H9 (cell line): ENCODE results near the gene C5orf15. TPM values are rescaled to one million over a fixed set of nuclear protein-coding genes. Genes with fewer than 3 reads are reported as not detected.

Source experiments
- DNase-seq: peaks from one replicate; pipeline ENCODE4 v3.0.0-alpha.2; 2017
- H2AFZ ChIP-seq: one replicate; pipeline ENCODE4 v1.6.1; 2013; ENCODE audit warnings: mild to moderate bottlenecking, low read length, control low read depth, moderate library complexity
- H2AK5ac ChIP-seq: 2 replicates; pipeline ENCODE4 v1.6.1; 2013; ENCODE audit warnings: low read length, control low read depth, mixed read lengths; ENCODE audit not compliant: insufficient read length
- H2BK120ac ChIP-seq: one replicate; pipeline ENCODE4 v1.6.1; 2013; ENCODE audit warnings: low read depth, mild to moderate bottlenecking, low read length, control low read depth, inconsistent platforms; ENCODE audit not compliant: poor library complexity, severe bottlenecking
- H2BK12ac ChIP-seq: 2 replicates; pipeline ENCODE4 v1.6.1; 2013; ENCODE audit warnings: low read length, control low read depth, mixed read lengths, low read depth; ENCODE audit not compliant: insufficient read length
- H2BK15ac ChIP-seq: 2 replicates; pipeline ENCODE4 v1.6.1; 2013; ENCODE audit warnings: low read depth, low read length, control low read depth
- H2BK20ac ChIP-seq: one replicate; pipeline ENCODE4 v1.6.1; 2013; ENCODE audit warnings: low read depth, mild to moderate bottlenecking, low read length, control low read depth, inconsistent platforms; ENCODE audit not compliant: poor library complexity, severe bottlenecking
- H2BK5ac ChIP-seq: 2 replicates; pipeline ENCODE4 v1.6.1; 2013; ENCODE audit warnings: low read length, control low read depth, mixed read lengths; ENCODE audit not compliant: insufficient read length
- H3K14ac ChIP-seq: 2 replicates; pipeline ENCODE4 v1.6.1; 2013; ENCODE audit warnings: low read length, control low read depth; ENCODE audit not compliant: insufficient read depth
- H3K18ac ChIP-seq: 2 replicates; pipeline ENCODE4 v1.6.1; 2013; ENCODE audit warnings: low read depth, mild to moderate bottlenecking, mixed read lengths, low read length, control low read depth; ENCODE audit not compliant: insufficient read length
- H3K23ac ChIP-seq: 2 replicates; pipeline ENCODE4 v1.6.1; 2013; ENCODE audit warnings: low read length, control low read depth, mixed read lengths, low read depth; ENCODE audit not compliant: insufficient read length
- H3K23me2 ChIP-seq: 2 replicates; pipeline ENCODE4 v1.6.1; 2013; ENCODE audit warnings: low read depth, mild to moderate bottlenecking, mixed read lengths, low read length, control low read depth; ENCODE audit not compliant: insufficient read length, poor library complexity, severe bottlenecking
- H3K27ac ChIP-seq: 2 replicates; pipeline ENCODE4 v1.5.1; 2013; ENCODE audit warnings: low read length, control low read depth, mixed read lengths, low read depth; ENCODE audit not compliant: insufficient read length
- H3K27me3 ChIP-seq: 2 replicates; pipeline ENCODE4 v1.6.1; 2013; ENCODE audit warnings: low read length, control low read depth, inconsistent platforms; ENCODE audit not compliant: insufficient read depth
- H3K4ac ChIP-seq: 2 replicates; pipeline ENCODE4 v1.6.1; 2013; ENCODE audit warnings: low read depth, mild to moderate bottlenecking, control low read depth, inconsistent platforms, low read length, moderate library complexity
- H3K4me1 ChIP-seq: 2 replicates; pipeline ENCODE4 v1.6.1; 2013; ENCODE audit warnings: low read length, control low read depth, inconsistent platforms; ENCODE audit not compliant: insufficient read depth
- H3K4me2 ChIP-seq: 2 replicates; pipeline ENCODE4 v1.6.1; 2013; ENCODE audit warnings: low read length, control low read depth, mixed read lengths; ENCODE audit not compliant: insufficient read length, insufficient read depth
- H3K56ac ChIP-seq: 2 replicates; pipeline ENCODE4 v1.6.1; 2013; ENCODE audit warnings: low read depth, mild to moderate bottlenecking, mixed read lengths, low read length, control low read depth; ENCODE audit not compliant: insufficient read length
- H3K79me1 ChIP-seq: 2 replicates; pipeline ENCODE4 v1.6.1; 2013; ENCODE audit warnings: low read depth, mild to moderate bottlenecking, moderate library complexity, low read length, control low read depth, inconsistent platforms; ENCODE audit not compliant: insufficient read depth, poor library complexity, severe bottlenecking
- H3K79me2 ChIP-seq: 2 replicates; pipeline ENCODE4 v1.6.1; 2013; ENCODE audit warnings: low read length, control low read depth, inconsistent platforms; ENCODE audit not compliant: insufficient read depth
- H3K9ac ChIP-seq: 2 replicates; pipeline ENCODE4 v1.6.1; 2013; ENCODE audit warnings: low read length, control low read depth, mixed read lengths; ENCODE audit not compliant: insufficient read length; ENCODE audit errors: extremely low read depth
- H3K9me3 ChIP-seq: one replicate; pipeline ENCODE4 v1.6.1; 2013; ENCODE audit warnings: low read depth, low read length, inconsistent platforms; ENCODE audit not compliant: control insufficient read depth
- H3T11ph ChIP-seq: one replicate; pipeline ENCODE4 v1.6.1; 2013; ENCODE audit warnings: mild to moderate bottlenecking, low read length, control low read depth, inconsistent platforms
- H4K20me1 ChIP-seq: one replicate; pipeline ENCODE4 v1.6.1; 2013; ENCODE audit not compliant: control insufficient read depth, insufficient read length, insufficient read depth
- H4K5ac ChIP-seq: 2 replicates; pipeline ENCODE4 v1.6.1; 2013; ENCODE audit warnings: low read depth, mild to moderate bottlenecking, mixed read lengths, low read length, control low read depth; ENCODE audit not compliant: insufficient read length
- H4K8ac ChIP-seq: replicated peaks from 2 replicates; pipeline ENCODE4 v1.6.1; 2013; ENCODE audit warnings: low read length, control low read depth, mixed read lengths, low read depth; ENCODE audit not compliant: insufficient read length
- H4K91ac ChIP-seq: 2 replicates; pipeline ENCODE4 v1.6.1; 2013; ENCODE audit warnings: low read depth, mild to moderate bottlenecking, moderate library complexity, mixed read lengths, low read length, control low read depth; ENCODE audit not compliant: insufficient read length
- H3K27ac Mint-ChIP-seq, 3 experiments: 2 replicates in 2 of 3; 3 replicates in 1 of 3; pipeline ENCODE4 v1.8.0; 2020 to 2021; ENCODE audit warnings: mixed read lengths in 3 of 3, mild to moderate bottlenecking in 1 of 3, moderate library complexity in 1 of 3
- H3K27me3 Mint-ChIP-seq: 2 replicates; pipeline ENCODE4 v1.8.0; 2021; ENCODE audit warnings: low read depth, mild to moderate bottlenecking, moderate library complexity, mixed read lengths
- H3K36me3 Mint-ChIP-seq, 3 experiments: 2 replicates in 2 of 3; 3 replicates in 1 of 3; pipeline ENCODE4 v1.8.0; 2020 to 2021; ENCODE audit warnings: low read depth in 3 of 3, mixed read lengths in 3 of 3; ENCODE audit not compliant: insufficient read depth in 1 of 3
- H3K4me1 Mint-ChIP-seq, 2 experiments: 2 replicates each; pipeline ENCODE4 v1.8.0; 2020; ENCODE audit warnings: mixed read lengths in 2 of 2
- H3K4me3 Mint-ChIP-seq, 2 experiments: 2 replicates in 1 of 2; 3 replicates in 1 of 2; pipeline ENCODE4 v1.8.0; 2020 to 2021; ENCODE audit warnings: mild to moderate bottlenecking in 2 of 2, mixed read lengths in 2 of 2, moderate library complexity in 1 of 2
- H3K9me3 Mint-ChIP-seq, 2 experiments: 2 replicates in 1 of 2; 3 replicates in 1 of 2; pipeline ENCODE4 v1.8.0; 2020; ENCODE audit warnings: mild to moderate bottlenecking in 2 of 2, mixed read lengths in 2 of 2, moderate library complexity in 1 of 2
- CTCF ChIP-seq: fragments of 200-600 bp; sonication (generic); conservative IDR thresholded peaks from 3 replicates; pipeline ENCODE4 v1.8.0; 2021; ENCODE audit warnings: antibody characterized with exemption, mild to moderate bottlenecking
- WGBS: extraction: QIAGEN DNeasy Blood & Tissue Kit; methylation state at CpG from one replicate; pipeline ENCODE4 v1.1.7; 2013; ENCODE audit warnings: missing lambda C conversion rate, low lambda C conversion rate, mixed read lengths; ENCODE audit not compliant: insufficient read length; ENCODE audit errors: extremely low coverage; 5-methylcytosine and 5-hydroxymethylcytosine counted together
- total RNA-seq: library from RNA; stranded (reverse); gene quantifications from 2 replicates; pipeline ENCODE4 v1.2.1, GENCODE V29; 2021

C5orf15 gene
- total RNA-seq, 1 experiment from 2014 or later, result 33.4 TPM

GRCh38 chr5:133919148-133920136 lies 49.0 kb downstream of the C5orf15 start:
- Histone ChIP-seq H2BK120ac (no peak overlapping the region), H3K27me3 (no peaks in the 10 kb centered on the region), H2BK15ac (no peak overlapping the region), H3T11ph (no peak overlapping the region), H4K20me1 (no peaks in the 10 kb centered on the region), H2BK5ac (no peak overlapping the region), H3K9ac (no peak overlapping the region), H4K91ac (no peak overlapping the region), H3K4me2 (no peak overlapping the region), H3K27ac (no peak overlapping the region), H3K4ac (no peak overlapping the region), H3K9me3 (no peaks in the 10 kb centered on the region), H4K5ac (no peak overlapping the region), H2AK5ac (no peak overlapping the region), H4K8ac (no peak overlapping the region), H3K79me2 (no peaks in the 10 kb centered on the region), H2BK20ac (no peak overlapping the region), H3K23me2 (no peaks in the 10 kb centered on the region), H3K23ac (no peak overlapping the region), H3K79me1 (no peaks in the 10 kb centered on the region), H2BK12ac (no peak overlapping the region), H3K56ac (no peak overlapping the region), H3K14ac (no peak overlapping the region; the same call in 1 of the 2 replicates), H2AFZ (no peak overlapping the region), H3K4me1 (no peaks in the 10 kb centered on the region), H3K18ac (no peak overlapping the region)
- Mint-ChIP-seq H3K4me1 (peaks cover 0 to 12% of the 10 kb centered on the region in 2 experiments; a peak in 2 of 4 replicates), H3K27me3 (peaks cover 3% of the 10 kb centered on the region; the same call in 1 of the 2 replicates), H3K27ac (0 out of 7 replicates have a peak overlapping the region, but pooled peaks of 1 of the 3 experiments have one; percentile 49), H3K4me3 (no peak overlapping the region), H3K36me3 (no peaks in the 10 kb centered on the region), H3K9me3 (no peaks in the 10 kb centered on the region; a peak in 1 of 5 replicates)
- DNase-seq, result no peak
- WGBS, result no CpG with 5 or more reads among the region's 16 CpGs
- peak; percentile 38; the same call in 2 of the 3 replicates for TF ChIP-seq CTCF
